Stimulated activated CD4-positive, alpha-beta T cell treated with anti-CD3 and anti-CD28 coated beads, Interleukin-2, amount 100 ng/mL, for 4 hours (primary cell): ENCODE results near the gene AFP.

Experiments used
- DNase-seq: peaks from one replicate; pipeline ENCODE4 v3.0.0-alpha.2; 2020; ENCODE audit warnings: low read depth

The AFP gene

DNA sequence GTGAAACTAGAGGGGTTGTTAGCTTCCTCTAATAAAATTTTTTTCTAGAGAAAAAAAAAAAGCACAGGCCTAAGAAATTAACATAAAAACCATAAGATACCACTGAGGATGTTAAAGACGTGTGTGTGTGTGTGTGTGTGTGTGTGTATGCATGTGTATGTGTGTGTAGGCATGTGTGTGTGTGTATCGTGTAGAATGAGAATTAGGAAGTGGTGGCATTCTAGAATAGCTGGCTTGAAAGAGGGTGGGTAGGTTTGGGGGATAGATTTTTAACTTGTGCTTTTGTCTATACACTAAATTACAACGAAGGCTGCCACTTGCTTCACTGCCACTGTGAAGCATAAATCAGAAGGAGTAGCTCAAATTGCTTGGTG lies 23.0 kb downstream of the AFP start:
- no peak for DNase-seq

DNA sequence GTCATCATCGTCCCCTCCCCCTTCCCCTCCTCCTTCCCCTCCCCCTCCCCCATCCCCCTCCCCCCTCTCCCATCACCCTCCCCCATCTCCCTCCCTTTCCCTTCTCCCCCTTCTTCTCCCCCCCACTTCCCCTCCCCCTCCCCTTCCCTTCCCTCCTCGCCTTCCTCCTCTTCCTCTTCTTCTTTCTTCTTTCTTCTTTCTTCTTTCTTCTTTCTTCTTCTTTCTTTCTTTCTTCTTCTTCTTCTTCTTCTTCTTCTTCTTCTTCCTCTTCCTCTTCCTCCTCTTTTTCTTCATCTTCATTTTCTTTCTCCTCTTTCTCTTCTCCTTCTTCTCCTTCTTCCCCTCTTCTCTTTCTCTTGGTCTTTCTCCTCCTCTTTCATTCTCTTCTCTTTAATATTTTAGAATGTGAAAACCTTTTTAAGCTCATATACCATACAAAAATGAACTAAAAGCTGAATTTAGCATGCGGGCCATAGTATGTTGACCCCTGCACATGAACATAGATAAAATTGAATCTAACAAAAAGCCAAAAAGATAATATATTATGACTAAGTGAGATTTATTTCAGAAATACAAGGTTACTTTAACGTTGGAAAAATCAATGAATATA lies 25.0 kb downstream of the AFP start:
- no peak for DNase-seq

DNA sequence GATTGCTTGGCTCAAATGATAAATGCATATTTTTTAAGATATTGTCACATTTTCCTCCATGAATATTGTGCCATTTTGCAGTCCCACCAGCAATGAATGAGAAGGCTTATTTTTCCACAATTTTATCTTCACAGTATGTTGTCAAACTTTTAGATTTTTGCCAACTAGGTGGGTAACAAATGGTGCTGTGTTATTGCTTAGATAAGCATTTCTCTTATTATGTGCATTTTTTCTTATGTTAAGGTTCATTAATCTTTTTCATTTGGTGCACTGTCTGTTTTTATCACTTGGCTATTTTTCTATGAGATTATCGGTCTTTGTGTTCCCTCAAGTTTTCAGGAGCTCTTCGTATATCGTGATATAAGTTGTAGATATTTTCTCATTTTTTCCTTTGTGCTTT lies 32.1 kb downstream of the AFP start:
- DNase-seq, result no peak

DNA sequence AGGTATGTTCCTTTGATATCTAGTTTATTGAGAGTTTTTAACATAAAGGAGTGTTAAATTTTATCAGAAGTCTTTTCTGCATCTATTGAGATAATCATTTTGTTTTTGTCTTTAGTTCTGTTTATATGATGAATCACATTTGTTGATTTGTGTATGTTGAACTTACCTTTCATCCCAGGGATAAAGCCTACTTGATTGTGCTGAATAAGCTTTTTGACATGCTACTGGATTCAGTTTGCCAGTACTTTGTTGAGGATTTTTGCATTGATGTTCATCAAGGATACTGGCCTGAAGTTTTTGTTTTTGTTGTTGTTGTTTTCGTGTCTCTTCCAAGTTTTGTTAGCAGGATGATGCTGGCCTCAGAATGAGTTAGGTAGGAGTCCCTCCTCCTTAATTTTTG lies 34.7 kb downstream of the AFP start:
- no peak for DNase-seq

DNA sequence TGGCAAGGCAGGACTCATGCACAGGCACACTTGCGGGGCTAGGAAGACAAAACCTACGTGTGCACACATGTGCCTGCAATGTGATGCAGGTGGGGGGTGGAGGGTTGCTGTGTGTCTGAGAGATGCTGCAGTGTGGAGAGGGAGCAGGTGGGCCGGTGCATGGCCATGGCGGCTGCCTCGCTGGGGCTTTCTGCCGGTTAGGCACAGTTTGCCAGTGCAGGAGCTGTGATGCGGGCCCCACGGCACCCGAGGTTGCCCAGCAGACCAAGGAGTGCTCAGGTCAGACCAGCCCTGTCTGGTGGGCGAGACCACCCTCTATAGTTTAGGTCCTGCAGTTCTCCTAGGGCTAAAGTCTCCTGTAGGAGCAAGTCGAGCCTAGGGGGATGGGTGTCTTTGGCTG lies 41.2 kb downstream of the AFP start:
- DNase-seq, result no peak

DNA sequence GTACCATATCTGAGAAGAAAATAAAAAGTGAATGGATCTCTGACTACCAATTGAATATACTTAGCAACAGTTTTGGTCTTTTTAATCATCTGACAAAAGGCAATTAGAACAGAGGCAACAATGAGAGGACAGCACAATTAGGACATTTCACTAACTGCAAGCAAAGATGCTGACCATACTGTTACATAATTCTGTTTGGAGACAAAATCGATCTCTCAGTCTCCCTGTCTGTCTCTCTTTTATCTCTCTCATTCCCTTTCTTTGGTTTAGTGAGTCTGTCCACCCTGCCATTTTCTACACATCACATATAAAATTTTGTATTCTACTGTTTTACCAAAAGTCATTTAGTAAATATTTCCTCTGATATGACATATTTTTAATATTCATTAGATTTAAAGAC lies 43.3 kb downstream of the AFP start:
- DNase-seq, result no peak

DNA sequence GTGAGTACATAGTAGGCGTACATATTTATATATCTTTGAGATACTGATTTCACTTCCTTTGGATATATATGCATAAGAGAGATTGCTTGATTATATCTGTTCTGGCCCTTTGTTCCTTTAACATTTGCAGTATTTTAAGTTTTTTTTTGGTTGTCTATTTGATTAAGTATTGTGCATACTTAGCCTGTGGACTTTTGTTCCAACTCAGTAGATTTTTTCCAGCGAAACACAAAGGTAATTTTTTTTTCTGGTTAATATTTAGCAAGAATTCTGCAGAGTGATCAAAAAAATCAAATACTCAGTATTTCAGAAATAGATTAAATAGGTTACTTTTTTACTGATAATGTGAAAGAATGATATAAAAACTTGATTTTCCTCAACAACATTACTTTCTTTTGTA lies 45.3 kb downstream of the AFP start, which contains the start of gene AFM:
TSS of gene AFM (plus strand) at position 388 of the 400 bp plus-strand sequence. CDS start 31 bp downstream, outside the sequence.
- DNase-seq, result no peak

DNA sequence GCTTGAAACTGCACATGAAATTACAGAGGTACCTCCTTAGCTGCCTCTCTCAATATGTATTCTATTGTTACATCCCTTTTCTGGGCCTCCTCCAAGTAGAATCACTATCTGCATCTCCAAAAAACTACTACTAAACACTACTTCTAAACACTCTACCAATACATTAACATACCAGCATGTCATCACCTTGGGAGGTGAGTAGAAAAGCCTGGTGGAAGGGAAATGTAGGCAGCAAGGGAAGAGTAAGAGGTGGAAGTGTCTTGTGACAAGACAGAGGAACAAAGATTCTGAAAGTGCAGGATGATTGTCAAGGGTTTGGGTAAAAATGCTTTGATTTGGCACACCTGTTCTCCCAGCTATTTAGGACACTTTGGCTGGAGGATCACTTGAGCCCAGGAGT lies 49.1 kb downstream of the AFP start:
- no peak for DNase-seq

DNA sequence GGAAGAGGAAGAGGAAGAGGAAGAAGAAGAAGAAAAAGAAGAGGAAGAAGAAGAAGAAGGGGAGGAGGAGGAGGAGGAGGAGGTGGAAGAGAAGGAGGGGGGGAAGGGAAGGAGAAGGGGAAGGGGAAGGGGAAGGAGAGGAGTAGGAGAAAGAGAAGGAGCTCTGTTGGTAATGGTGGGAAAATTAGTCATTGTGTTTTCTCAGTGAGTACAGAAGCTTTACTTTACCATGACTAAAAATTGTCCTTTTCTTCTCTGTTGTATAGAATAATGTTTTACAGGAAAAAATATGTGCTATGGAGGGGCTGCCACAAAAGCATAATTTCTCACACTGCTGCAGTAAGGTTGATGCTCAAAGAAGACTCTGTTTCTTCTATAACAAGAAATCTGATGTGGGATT lies 49.6 kb downstream of the AFP start:
- no peak for DNase-seq

DNA sequence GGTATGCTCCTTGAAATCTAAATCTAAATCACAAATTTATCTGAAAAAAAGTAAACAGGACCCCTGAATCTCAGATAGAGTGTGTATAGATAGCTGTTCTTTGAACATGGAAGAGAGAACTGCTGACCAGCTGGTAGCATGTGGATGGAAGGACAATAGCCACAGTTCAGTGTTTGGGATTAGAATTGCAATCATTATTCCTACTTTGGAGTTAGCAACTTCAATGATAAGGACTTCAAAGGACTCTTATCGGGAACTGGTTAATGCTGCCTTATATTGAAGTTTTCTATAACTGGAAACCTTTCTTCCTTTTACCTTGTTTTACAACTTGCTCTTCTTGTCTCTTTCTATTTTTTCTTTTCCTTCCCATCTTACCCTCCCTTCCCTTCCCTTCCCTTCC lies 50.5 kb downstream of the AFP start:
- no peak for DNase-seq

DNA sequence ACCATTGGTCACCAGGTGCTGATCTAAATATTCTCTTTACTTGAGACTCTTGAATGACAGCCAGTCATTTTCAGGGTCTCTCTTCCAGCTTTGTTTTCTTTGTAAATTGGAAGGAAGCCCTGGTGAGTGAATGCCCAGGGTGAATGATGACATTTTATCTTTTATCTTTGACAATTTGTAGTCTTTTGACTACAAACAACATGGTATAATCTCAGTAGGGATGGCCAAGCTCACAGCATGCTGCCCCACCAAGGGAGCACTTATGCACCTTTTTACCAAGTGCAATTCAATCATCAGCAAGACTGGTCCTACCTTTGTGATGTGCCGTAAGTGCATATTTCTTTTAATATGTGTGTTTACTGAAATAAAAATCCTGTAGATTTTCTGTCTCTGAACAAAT lies 51.2 kb downstream of the AFP start:
- DNase-seq, result no peak

DNA sequence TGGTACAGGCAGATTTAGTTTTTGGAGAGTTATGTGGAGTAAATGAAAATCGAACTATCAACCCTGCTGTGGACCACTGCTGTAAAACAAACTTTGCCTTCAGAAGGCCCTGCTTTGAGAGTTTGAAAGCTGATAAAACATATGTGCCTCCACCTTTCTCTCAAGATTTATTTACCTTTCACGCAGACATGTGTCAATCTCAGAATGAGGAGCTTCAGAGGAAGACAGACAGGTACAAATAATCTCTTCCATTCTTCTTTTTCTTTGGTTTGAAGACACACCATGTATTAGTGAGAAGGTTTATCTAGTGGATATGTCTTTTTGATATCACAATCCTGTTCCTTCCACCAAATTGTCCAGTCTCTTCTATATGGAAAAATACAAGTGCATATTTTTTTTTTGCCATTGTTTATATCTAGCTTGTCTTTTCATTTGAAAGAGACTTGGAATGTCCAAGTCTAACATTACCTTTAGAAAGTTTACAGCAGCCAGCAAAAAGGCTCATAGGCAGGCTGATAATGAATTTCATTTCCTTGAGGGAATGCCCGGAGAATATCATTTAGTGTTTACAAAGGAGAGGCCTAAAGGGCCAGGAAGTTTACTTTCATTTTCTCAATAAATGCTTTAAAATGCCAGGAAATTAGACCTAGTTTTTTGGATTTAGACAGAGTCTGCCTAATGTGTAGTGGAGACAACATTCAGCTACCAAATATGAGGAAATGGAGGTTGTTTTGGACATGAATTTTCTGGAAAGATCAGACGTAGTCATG lies 64.2 kb downstream of the AFP start:
- no peak for DNase-seq

DNA sequence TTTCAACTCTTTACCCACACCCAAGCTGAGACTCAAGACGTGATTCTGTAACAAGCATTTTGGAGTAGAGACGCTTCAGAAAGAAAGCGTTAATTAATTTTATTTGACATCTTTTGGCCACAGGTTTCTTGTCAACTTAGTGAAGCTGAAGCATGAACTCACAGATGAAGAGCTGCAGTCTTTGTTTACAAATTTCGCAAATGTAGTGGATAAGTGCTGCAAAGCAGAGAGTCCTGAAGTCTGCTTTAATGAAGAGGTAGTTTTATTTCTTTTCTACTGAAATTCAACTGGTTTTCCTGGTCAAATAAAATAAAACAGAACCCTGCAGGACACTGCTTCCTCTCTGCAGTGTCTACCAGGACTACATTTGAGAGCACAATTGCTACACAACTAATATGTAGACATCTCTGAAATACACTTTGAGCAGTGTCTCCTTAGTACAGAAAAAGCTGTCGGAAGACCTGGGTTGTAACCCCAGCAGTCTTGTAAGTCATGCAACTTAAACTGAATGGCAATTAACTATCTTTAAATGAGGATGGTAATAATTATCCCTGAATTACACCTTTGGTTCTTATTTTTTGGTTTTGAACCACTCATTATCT lies 65.7 kb downstream of the AFP start:
- no peak for DNase-seq

DNA sequence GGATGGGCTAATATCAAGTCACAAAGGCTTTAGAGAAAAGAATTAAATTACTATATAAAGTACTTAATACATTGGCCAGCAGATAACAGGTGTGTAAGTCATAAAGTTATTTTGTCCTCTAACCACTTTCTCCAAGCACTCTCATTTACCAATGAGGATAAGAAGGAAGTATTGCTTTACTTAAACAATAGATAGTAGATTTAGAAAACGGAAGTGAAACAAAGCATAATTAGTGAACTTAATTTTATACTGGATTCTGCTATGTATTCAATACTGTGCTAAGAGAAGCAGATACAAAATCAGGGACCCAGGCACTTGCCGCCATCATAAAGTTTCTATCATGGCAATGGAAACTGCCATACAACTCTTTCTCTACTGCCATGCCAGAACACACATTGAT lies 69.5 kb downstream of the AFP start:
- DNase-seq, result no peak
